Pancreas (tissue), 10 donors: ENCODE measurements around the gene CHST5. TPM values are rescaled to one million over a fixed set of nuclear protein-coding genes. Genes with fewer than 3 reads are reported as not detected.
"Not testable (repeated sequence)": the region's sequence is repeated elsewhere in the genome, so short reads cannot be mapped to it uniquely, and the experiment has no call there.

Source experiments
- ATAC-seq, 4 donors: fragments of 200-7000 bp; cut with Tn5 transposase; one replicate each; pipeline versions ENCODE4 v1.8.0 to v1.9.1; 2020; ENCODE audit warnings: mild to moderate bottlenecking in 4 of 4, moderate library complexity in 4 of 4
- DNase-seq, 6 donors: peaks; one replicate each; pipeline ENCODE4 v3.0.0-alpha.2; 2020
- FAIRE-seq: peaks from 2 replicates; lab custom pipeline; 2012; peaks lifted over from hg19 to GRCh38; lab: Jason Lieb, UNC
- H3K27ac ChIP-seq, 4 donors: fragments of 200-600 bp; sonication (generic); 1 replicate in 3 of 4; 2 replicates in 1 of 4; pipeline versions ENCODE4 v1.5.0 to v1.8.0; 2020
- H3K27me3 ChIP-seq, 4 donors: fragments of 200-600 bp; one replicate each; pipeline ENCODE4 v1.8.0; 2021
- H3K36me3 ChIP-seq, 3 donors: fragments of 200-600 bp; sonication (generic) in 1 of 3; one replicate each; pipeline versions ENCODE4 v1.5.0 to v1.8.0; 2020 to 2021
- H3K4me1 ChIP-seq, 3 donors: fragments of 200-600 bp; one replicate each; pipeline ENCODE4 v1.8.0; 2021
- H3K4me3 ChIP-seq, 4 donors: fragments of 200-600 bp; sonication (generic) in 2 of 4; one replicate each; pipeline versions ENCODE4 v1.5.0 to v1.8.0; 2020 to 2021
- H3K9me3 ChIP-seq, 4 donors: fragments of 200-600 bp; one replicate each; pipeline ENCODE4 v1.8.0; 2021
- CTCF ChIP-seq, 4 donors: fragments of 200-600 bp; sonication (generic) in 3 of 4; IDR thresholded peaks; one replicate each; pipeline versions ENCODE4 v1.5.0 to v1.8.0; 2021; ENCODE audit warnings: antibody characterized with exemption in 4 of 4
- WGBS, 2 donors: extraction: QIAGEN DNeasy Blood & Tissue Kit; methylation state at CpG; one replicate each; pipeline ENCODE4 v1.1.7; 2013; 5-methylcytosine and 5-hydroxymethylcytosine counted together
- intact Hi-C, 3 donors: fragments of 100-400 bp; cut with DNase I; formaldehyde crosslinking; loops; one replicate each; pipeline versions ENCODE4 v1.11.1 to v1.14.2; 2022
- polyA plus RNA-seq, 2 donors: library from polyadenylated mRNA; stranded (reverse); fragments of 200-250 nt; gene quantifications; one replicate each; pipeline ENCODE4 v1.2.3, GENCODE V29; 2013
- total RNA-seq, 6 donors: library from RNA; stranded (reverse); fragmentation: NEBNext Ultra II Directional in 4 of 6; extraction: Animal tissue kit (Norgen Biotek cat#: 25700) in 4 of 6; gene quantifications; one replicate each; pipeline versions ENCODE4 v1.2.1 to v1.2.4, GENCODE V29; 2021 to 2023
- donor health status: healthy with polysubstance abuse.
- donor health status: DM: no; HTN: no; CAD: no; lungs with moderate emphysema.
- donor health status: DM: no; HTN: no; CAD: no.
- donor health status: control.
- donor health status: control.
- donor health status: Bipolar disorder and iron deficiency.
- donor health status: DM: yes; HTN: yes; CAD: no.
- donor health status: DM: no; HTN: no; CAD: no.
- donor health status: DM: no; HTN: no; CAD: no.
- donor health status: DM: yes; HTN: yes; CAD: no.

The CHST5 gene
- total and polyA plus RNA-seq, 8 donors, result 0.06 to 0.28 (median 0.15) TPM; not detected in 1

- intact Hi-C loops, result no loop called here
- Histone ChIP-seq H3K9me3 (no peaks in the 10 kb centered on the region), H3K27me3 (no peaks in the 10 kb centered on the region), H3K36me3 (no peaks in the 10 kb centered on the region), H3K4me3 (no peak overlapping the region), H3K27ac (no peak overlapping the region), H3K4me1 (no peaks in the 10 kb centered on the region)
- ATAC-seq, result no peak
- no peak for DNase-seq
- no peak for TF ChIP-seq CTCF (IDR thresholded peaks at IDR 0.05)
- FAIRE-seq, result no peak
- 95 to 99% methylated on average over 11 of the region's 11 CpGs for WGBS, 2 donors
Observed at GRCh38 chr16:75514296-75514695, 21.6 kb downstream of the CHST5 start.

- Histone ChIP-seq H3K4me1 (no peaks in the 10 kb centered on the region), H3K4me3 (no peak overlapping the region), H3K27ac (no peak overlapping the region), H3K9me3 (no peaks in the 10 kb centered on the region), H3K27me3 (no peaks in the 10 kb centered on the region), H3K36me3 (no peaks in the 10 kb centered on the region)
- ATAC-seq (peak in 3 of 4 donors; percentile 43 to 83 (median 54)), FAIRE-seq (no peak), DNase-seq (no peak)
- intact Hi-C loops, result no loop called here
- 52% methylated on average over 7 of the region's 7 CpGs for WGBS, 2 donors
- no peak for TF ChIP-seq CTCF (IDR thresholded peaks at IDR 0.05)
Observed at GRCh38 chr16:75506574-75506973, 29.3 kb downstream of the CHST5 start.

- no peaks in the 10 kb centered on the region for H3K27me3 ChIP-seq
- no peak overlapping the region for H3K4me3 ChIP-seq
- WGBS, 2 donors, result 78% methylated on average over 3 of the region's 3 CpGs
- no peaks in the 10 kb centered on the region for H3K4me1 ChIP-seq
- FAIRE-seq (no peak), ATAC-seq (no peak), DNase-seq (no peak)
- TF ChIP-seq CTCF (IDR thresholded peaks at IDR 0.05), result no peak
- intact Hi-C loops, result no loop called here
- H3K27ac ChIP-seq, result no peak overlapping the region
- H3K36me3 ChIP-seq, result no peaks in the 10 kb centered on the region
- H3K9me3 ChIP-seq, result no peaks in the 10 kb centered on the region
Observed at GRCh38 chr16:75506107-75506506, 29.8 kb downstream of the CHST5 start.

GRCh38 chr16:75503801-75504200, 32.1 kb downstream of the CHST5 start:
- no peak overlapping the region for H3K27ac ChIP-seq
- DNase-seq, result no peak
- H3K9me3 ChIP-seq, result no peaks in the 10 kb centered on the region
- H3K4me3 ChIP-seq, result no peak overlapping the region
- intact Hi-C loops, result no loop called here
- no peaks in the 10 kb centered on the region for H3K36me3 ChIP-seq
- no peak for ATAC-seq
- WGBS, 2 donors, result 79 to 83% methylated on average over 1 of the region's 1 CpG
- H3K4me1 ChIP-seq, result no peaks in the 10 kb centered on the region
- no peak for TF ChIP-seq CTCF (IDR thresholded peaks at IDR 0.05)
- FAIRE-seq, result no peak
- H3K27me3 ChIP-seq, result no peaks in the 10 kb centered on the region

GRCh38 chr16:75502916-75503605, 32.8 kb downstream of the CHST5 start:
- peaks cover 0 to 5% (median 3%) of the 10 kb centered on the region in 3 donors for H3K4me1 ChIP-seq
- ATAC-seq (no peak), DNase-seq (no peak), FAIRE-seq (no peak)
- 90 to 96% methylated on average over 4 of the region's 4 CpGs for WGBS, 2 donors
- no peak overlapping the region for H3K4me3 ChIP-seq
- H3K27me3 ChIP-seq, result no peaks in the 10 kb centered on the region
- H3K9me3 ChIP-seq, result no peaks in the 10 kb centered on the region
- no peak overlapping the region for H3K27ac ChIP-seq
- intact Hi-C loops, result no loop called here
- no peak for TF ChIP-seq CTCF (IDR thresholded peaks at IDR 0.05)
- H3K36me3 ChIP-seq, result no peaks in the 10 kb centered on the region

- H3K4me1 ChIP-seq, intact Hi-C loops, ATAC-seq, H3K4me3 ChIP-seq, H3K36me3 ChIP-seq, H3K9me3 ChIP-seq, DNase-seq, H3K27me3 ChIP-seq, H3K27ac ChIP-seq, FAIRE-seq: not testable (repeated sequence)
- 57 to 59% methylated on average over 6 of the region's 6 CpGs for WGBS, 2 donors
Observed at GRCh38 chr16:75501820-75502219, 34.1 kb downstream of the CHST5 start.
